ENCODE results near the gene ALLC.

- no peak for TF ChIP-seq POLR2A (IDR thresholded peaks at IDR 0.05)
- TF ChIP-seq CTCF (IDR thresholded peaks at IDR 0.05 in 4 of 5, conservative IDR thresholded peaks at IDR 0.05 in 1 of 5): no peak
Measured at GRCh38 chr2:3644246-3644525, 13.8 kb upstream of the ALLC start.

Data from gastrocnemius medialis (tissue), 4 donors.